ENCODE results near the gene GSG1L.
A peak's percentile ranks its signal among the peaks of the same experiment; 100 is the strongest.
"Not testable (repeated sequence)": the region's sequence is repeated elsewhere in the genome, so short reads cannot be mapped to it uniquely, and the experiment has no call there.

GSG1L gene

DNA sequence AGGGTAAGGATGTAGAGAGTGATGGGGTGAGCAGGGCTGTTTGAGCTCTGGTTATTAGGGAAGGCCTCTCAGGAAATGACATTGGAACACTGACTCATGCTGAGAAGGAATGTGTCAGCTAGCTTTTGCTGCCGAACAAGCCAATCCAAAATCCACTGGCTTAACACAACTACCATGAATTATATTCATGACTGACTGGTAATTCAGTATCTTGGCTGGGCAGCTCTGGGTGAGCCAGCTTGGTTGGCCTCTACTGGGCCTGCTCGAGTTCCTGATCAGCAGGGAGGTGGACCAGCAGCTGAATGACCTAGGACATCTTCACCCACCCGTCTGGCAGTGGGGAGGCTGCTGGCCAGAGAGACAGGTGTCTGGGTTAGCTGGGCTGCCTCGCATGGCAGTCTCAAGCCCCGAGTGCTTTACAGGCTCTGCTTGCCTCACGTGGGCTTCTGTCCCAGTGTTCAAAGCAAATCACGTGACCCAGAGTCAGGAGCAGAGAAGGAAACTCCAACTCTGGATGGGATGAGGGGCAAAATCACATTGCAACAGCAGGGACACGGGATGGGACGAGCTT, 304.1 kb downstream of the GSG1L start:
- DNase-seq (ENCODE audit: low spot score), result no peak

DNA sequence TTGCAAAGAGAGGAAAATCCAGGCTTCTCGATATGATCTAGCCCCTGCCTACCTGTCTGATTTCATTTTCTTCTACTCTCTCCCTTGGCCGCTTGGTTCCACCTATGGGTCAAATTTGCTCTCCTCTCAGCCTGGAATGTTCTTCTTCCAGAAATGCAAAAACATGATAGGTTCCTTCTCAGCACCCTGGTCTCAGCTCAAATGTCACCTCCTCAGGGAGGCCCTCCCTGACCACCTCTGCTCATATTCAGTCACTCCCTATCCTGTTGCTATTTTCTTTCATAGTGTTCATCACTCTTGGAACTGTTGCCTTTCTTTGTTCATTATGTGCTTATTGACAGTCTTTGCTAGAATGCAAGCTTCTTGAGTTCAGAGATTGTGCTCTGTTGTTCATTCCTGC, 305.0 kb downstream of the GSG1L start:
- no peak for DNase-seq (ENCODE audit: low spot score)

DNA sequence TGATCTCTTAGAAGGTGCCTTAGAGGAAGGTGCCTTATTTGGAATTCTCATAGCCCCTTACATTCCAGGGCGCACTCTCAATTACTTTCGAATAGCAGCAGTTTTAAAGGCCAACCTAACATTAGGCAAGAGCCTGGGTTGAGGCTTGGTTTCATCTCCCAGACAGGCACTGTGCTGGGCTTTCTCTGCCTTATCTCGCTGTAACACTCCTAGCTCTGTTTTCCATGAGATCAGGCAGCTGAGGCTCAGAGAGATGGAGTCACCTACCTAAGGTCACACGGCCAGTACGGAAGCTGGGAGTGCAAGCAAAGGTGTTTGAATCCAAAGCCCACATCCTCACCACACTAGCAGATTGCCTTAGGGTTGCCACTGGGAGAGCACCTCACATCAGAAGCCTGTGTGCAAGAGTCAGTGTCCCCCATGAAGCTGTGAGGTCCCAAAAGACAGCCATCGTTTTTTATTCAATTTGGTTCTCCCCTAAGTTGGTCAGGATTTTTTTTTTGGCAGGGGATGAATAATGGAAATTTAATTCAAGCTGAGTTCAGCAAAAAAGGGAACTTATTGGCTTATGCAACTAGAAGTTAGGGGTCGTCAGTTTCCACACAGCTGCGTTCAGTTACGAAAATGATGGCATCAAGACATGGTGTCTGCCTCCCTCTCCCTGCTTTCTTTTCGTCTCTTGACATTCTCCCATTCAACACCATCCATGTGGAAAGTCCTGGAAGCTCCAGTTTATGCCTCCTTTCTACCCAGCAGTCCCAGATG, 307.1 kb downstream of the GSG1L start:
- DNase-seq (ENCODE audit: low spot score), result no peak

DNA sequence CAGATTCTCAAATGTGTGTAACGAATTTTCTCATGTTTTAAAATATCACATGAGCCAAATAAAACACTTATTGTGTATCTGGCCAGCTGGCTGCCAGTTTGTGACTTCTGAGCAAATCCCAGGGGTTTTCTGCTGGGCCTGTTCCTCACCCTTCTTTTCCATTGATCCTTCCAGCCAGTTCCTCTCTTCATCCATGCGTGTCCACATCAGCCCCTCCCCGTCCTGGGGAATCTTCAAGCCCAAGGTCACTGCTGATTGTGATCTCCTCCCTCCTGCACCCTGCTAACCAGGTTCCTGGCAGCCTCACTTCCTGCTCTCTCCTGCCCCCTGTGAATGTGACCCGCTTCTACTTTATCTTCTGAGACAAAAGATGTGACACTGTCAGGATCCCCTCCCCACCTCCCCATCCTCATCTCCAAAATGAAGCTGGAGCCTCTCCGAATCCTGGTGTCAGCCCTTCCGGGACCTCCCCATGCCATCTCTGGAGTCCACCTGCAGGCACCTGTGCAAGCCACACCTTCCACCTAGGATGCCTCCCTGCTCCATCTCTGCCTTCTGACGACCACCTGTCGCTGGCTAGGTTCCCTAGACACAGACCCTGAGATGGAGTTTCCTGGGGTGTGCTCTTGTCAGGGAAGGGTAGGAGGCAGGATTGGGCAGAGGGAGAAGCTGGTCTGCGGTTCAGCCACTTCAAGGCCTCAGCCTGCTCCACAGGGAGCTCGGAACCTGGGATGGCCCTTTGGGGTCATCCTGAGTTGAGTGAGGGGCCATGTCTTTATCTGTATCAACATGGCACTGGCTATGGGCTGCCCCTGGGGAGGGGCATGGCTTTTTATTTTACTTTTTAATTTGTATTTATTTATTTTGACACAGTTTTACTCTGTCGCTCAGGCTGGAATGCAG, 308.5 kb downstream of the GSG1L start:
- peak; percentile 23 for DNase-seq (ENCODE audit: low spot score)

DNA sequence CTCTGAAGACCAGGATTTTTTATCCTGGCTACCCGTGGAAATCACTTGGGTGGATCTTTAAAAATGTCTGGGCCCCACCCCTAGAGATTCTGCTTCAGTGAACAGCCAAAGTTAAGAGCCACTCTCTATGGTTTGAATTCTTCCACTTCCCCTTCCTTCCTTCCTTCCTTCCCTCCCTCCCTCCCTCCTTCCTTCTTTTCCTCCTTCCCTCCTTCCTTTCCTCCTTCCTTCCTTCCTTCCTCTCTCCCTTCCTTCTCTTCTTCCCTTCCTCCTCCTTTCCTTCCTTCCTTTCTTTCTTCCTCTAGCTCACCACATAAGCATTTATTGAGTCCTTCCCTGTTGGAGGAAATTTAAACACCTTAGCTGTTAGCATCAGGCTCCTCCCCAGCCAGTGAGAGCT, 310.0 kb downstream of the GSG1L start:
- no peak for DNase-seq (ENCODE audit: low spot score)

DNA sequence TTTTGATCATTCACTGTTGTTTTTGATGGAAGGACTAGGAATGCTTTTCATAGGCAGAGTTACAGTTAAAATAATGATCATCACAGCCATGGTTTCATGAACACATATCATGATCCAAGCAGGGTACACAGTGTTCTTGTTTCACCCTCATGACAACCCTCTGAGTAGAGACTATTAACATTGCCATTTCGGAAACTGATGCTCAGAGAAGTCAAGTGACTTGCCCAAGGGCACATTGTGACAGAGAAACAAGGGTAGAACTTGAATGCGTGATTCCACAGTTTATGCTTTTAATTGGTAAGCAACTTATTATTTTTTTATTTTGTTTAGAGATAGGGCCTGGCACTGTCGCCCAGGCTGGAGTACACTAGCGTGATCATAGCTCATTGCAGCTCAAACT, 311.3 kb downstream of the GSG1L start:
- no peak for DNase-seq (ENCODE audit: low spot score)

DNA sequence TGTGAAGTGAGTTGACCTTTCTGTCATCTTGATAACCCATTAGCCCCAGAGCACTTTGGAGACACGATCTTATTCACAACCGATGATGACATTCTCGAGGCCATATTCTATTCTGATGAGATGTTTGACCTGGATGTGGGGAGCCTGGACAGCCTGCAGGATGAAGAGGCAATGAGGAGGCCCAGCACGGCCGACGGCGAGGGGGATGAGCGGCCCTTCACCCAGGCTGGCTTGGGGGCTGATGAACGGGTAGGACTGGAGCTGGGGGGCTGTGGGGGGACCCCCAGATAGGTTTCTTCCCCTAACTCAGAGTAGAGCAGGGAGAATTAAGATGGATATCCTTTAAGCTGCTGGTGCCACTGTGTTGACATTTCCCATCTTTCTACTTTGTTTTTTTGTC, 311.8 kb downstream of the GSG1L start:
- DNase-seq (ENCODE audit: low spot score), result no peak

DNA sequence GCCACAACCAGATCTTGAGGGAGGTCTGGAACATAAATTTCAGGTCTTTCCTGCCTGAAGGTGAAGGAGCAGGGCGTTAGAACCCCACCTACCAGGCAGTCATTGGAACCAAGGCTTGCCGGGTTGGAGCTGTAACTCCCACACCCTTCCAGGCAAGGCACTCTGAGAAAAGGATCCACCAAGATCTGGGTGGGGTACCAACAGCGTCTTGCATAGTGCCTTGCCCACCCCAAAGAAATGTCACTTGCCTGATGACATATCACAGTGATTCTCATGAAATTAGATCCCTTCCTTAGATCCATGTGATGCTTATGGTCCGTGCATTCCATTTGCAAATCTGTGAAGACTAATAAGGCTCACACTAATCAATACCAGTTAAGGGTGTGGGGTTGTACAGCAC, 312.3 kb downstream of the GSG1L start:
- DNase-seq (ENCODE audit: low spot score), result no peak

DNA sequence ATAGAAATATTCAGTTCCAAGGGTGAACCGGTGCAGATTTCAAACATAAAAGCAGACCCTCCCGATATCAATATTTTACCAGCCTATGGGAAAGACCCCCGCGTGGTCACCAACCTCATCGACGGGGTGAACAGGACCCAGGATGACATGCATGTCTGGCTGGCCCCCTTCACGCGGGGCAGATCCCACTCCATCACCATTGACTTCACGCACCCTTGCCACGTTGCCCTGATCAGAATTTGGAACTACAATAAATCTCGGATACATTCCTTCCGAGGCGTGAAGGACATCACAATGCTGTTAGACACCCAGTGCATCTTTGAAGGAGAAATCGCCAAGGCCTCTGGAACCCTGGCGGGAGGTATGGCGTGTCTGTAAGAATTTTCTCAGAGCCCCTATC, 313.6 kb downstream of the GSG1L start:
- no peak for DNase-seq (ENCODE audit: low spot score)

DNA sequence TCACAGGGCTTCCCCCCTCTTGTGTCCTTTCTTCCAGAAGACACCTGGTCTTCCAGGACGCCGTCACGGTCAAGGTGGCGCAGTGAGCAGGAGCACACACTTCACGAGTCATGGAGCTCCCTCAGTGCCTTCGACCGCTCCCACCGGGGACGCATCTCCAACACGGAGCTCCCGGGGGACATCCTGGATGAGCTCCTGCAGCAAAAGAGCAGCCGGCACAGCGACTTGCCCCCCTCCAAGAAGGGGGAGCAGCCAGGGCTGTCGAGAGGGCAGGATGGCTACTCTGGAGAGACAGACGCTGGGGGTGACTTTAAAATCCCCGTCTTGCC, 314.0 kb downstream of the GSG1L start:
- DNase-seq (ENCODE audit: low spot score), result no peak

DNA sequence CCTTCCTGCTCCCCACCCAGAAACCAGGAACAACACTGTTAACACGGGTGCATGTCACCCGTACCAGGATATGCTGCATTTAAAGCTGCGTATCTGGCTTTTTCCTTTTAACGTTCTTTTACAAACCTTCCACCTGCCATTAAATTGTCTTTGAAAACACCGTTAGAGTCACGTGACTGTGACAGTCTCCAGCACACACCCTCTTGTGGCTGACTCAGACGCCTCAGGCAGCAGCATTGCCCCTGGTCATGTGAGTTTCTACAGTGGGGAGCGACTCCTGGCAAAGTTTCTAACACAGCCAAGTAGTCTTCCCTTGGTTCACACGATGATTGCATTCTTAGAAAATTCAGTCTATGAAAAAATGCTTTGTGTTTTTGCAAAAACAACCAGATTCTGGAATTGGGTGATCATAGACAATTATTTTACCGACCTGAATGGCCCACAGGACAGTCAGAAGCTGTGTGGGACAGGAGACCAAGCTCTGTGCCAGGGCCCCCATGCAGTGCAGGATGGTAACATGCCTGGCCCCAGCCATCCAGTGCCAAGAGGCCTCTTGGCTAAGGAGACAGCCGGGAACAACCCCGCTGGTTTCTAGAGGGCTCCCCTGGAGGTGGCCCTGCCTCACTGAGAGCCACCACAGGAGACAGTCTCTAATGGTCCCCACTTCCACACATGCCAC, 314.5 kb downstream of the GSG1L start:
- DNase-seq (ENCODE audit: low spot score), result peak; percentile 40

DNA sequence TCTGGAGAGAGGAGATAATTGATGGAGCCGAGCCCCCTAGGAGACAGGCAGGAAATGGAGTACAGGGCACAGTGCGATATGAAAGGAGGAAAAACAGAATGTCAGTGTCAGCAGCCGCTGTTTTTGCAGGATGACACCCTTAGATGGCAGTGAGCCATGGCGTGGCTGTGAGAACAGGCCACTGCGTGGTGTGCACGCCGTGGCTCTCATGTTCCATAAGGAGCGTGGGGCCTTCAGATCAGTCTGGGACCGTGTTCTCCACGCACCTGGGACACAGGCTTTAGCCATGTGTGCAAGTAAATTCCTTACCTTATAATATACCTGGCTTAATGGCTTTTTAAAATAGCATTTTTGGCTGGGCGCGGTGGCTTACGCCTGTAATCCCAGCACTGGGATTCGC, 315.6 kb downstream of the GSG1L start:
- DNase-seq (ENCODE audit: low spot score), result no peak

DNA sequence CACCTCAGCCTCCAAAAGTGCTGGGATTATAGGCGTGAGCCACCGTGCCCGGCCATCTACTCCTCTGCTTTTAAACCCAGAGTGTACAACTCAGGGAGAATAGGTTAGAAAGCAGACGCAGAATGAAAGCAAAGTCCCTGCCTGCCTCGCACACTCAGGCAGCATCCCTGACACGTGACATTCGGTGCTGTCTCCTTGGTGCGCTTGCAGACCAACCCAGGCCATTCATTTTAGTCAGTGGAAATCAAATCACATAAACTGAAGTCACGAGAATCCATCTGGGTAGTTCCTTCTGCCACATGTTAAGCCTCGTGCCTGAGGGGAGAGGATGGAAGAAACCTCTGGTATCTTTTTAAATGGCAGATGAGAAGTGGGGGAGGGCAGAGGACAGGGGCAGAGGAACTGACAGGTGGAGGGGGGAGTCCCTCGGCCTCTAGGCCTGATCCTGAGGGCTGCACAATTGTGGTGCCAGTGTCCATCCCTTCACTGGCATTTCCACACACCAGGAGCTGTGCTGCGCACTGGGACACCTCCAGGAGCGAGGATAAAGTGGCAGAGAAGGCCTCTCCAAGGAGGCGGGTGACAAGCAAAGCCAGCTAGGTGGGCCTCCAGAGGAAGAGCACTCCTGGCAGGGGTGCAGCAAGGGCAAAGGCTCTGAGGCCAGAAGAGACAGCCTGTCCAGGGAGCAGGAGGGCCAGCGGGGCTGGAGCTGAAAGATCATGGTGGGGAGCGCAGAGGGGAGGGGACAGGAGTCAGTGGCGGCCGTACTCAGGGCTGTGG, 317.2 kb downstream of the GSG1L start:
- peak; percentile 6 for DNase-seq (ENCODE audit: low spot score)

DNA sequence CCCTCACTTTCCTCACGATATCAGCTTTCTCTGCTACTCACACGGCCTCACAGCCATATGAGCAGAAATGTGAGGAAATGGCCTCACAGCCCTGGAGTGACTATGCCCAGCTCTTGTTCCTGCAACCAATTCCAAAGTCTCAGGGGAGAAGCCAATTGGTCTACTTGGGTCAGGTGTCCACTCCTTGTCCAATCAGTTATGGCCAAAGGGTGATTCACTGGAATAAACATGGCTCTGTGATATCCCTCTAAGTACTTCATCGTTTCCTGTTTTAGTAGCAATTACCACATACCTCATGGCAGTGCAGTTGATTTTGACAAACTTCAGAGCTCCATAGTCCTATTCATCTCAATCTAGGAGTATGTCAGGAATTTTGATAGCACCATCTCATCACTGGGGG, 318.2 kb downstream of the GSG1L start:
- DNase-seq (ENCODE audit: low spot score), result no peak

DNA sequence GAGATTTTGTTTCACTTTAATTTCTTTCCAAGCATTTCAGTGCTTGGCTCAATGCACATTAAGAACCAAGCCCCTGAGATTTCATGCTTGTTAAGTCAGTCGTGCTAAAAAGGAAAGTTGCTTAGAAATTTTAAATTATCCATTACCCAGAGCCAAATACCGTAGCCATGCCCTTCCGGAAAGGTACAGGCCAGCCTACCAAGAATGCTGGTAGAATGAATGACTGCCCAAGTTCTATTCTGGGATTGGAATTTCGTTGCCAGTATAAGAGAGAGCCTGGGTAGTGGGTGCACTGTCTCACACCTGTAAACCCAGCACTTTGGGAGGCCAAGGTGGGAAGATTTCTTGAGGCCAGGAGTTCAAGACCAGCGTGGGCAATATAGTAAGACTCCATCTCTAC, 319.6 kb downstream of the GSG1L start:
- DNase-seq (ENCODE audit: low spot score), result no peak

DNA sequence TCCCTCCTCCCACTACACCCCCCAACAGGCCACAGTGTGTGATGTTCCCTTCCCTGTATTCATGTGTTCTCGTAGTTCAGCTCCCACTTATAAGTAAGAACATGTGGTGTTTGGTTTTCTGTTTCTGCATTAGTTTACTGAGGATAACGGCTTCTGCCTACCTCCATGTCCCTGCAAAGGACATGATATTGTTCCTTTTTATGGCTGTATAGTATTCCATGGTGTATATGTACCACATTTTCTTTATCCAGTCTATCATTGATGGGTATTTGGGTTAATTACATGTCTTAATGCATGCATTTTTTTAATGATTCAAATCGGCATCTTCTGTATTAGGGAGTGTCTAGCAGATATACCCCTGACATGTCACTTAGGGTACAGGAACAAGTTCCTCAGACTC, 320.5 kb downstream of the GSG1L start:
- DNase-seq (ENCODE audit: low spot score), result not testable (repeated sequence)

DNA sequence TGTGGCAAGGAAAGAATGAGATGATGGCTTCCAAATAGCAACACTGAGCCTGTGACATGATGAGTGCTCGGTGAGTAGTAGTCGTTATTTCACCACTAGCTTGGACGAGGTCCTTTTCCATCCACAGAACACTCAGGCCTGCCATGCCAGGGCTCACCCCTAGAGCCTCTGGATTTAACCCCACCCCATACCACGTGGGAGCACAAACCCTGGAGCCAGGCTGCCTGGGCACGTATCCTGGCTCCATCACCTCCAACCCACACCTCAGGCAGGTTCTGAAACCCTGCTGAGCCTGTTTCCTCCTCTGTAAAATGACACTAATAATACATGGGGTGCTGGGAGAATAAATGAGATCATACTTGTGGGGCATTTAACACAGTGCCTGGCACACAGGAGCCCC, 321.2 kb downstream of the GSG1L start:
- DNase-seq (ENCODE audit: low spot score), result no peak

DNA sequence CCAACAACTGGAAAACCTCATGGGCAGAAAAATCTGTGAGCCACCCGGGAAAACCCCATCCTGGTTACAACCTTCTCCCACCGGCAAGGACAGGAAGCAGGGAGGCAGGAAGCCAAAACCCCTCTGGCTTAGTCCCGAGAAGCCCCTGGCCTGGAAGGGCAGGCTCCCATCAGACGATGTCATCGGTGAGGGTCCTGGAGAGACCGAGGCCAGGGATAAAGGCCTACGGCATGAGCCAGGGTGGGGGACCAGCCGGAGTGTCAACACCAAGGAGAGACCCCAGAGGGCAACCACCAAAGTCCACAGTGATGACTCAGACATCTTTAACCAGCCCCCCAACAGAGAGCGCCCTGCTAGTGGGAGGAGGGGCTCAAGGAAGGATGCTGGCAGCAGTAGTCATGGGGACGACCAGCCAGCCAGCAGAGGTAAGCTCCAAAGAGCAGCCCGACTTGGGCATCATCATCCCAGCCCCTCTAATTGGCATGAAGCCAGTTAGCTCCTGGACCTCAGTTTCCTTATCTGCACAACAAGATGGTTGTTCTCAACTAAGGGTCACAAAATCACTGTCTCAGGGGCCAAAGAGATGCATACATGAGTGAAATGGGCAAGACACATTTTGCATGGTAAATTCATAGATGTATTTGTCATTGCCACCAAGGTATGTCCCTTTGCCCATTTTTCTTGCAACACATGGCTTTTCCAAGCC, 322.9 kb downstream of the GSG1L start:
- no peak for DNase-seq (ENCODE audit: low spot score)

DNA sequence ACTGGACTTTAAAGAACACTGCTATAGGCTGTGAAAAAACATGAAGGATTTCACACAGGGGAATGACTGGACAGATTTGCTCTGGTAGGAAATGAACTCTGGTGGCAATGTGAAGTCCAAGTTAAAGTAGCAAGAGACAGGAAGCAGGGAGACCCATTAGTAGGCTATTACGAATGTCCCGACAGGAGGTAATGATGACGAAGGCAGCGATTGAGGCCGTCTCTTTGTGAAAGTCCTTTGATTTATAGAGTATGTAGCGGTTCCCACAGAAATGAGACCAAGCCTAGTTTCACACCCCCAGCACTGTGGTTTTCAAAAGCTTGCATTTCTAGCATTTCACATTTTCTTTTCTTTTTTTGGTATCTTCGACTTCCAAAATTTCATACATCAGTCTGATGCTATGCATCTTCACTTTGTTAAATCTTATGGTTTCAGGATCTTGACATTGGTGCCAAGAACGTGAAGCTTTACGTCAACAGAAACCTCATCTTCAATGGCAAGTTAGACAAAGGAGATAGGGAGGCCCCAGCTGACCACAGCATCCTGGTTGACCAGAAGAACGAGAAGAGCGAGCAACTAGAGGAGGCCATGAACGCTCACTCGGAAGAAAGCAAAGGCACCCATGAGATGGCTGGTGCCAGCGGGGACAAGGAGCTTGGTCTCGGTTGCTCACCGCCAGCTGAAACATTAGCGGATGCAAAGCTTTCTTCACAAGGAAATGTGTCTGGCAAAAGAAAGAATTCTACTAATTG, 323.7 kb downstream of the GSG1L start:
- no peak for DNase-seq (ENCODE audit: low spot score)

DNA sequence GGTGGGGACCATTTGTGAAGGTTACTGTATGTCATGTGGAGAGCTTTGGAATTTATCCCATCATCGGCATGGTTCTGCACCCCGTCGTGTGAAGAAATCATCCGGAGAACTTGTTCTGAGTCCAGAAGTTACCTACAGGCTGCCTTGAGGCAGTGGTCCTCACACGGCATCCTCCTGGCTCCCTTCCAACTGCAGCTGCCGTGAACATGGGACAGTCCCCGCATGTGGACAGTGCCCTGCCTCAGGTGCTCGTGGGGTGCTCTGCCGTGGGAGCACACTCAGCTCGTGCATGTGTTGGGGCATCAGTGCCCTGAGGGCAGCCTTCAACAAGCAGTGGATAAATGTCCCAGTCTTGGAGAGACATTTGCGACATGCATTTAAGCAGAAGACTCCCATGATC, 324.9 kb downstream of the GSG1L start:
- no peak for DNase-seq (ENCODE audit: low spot score)

Measured in SK-N-DZ (cell line).